NCI-H2196 (cell line): ENCODE measurements around the gene NFE2L3.
"Not testable (repeated sequence)": the region's sequence is repeated elsewhere in the genome, so short reads cannot be mapped to it uniquely, and the experiment has no call there.

ENCODE experiments used
- DNase-seq: peaks from one replicate; lab custom pipeline; 2025; ENCODE audit not compliant: unreplicated experiment; lab: John Stamatoyannopoulos, UW

NFE2L3 gene

GRCh38 chr7:26167303-26167934 is 15.4 kb downstream of the NFE2L3 start:
- DNase-seq, result no peak

GRCh38 chr7:26168458-26169023 is 16.5 kb downstream of the NFE2L3 start:
- DNase-seq, result no peak

- no peak for DNase-seq
Measured at GRCh38 chr7:26169271-26169670, 17.3 kb downstream of the NFE2L3 start.

- no peak for DNase-seq
Measured at GRCh38 chr7:26170663-26171062, 18.7 kb downstream of the NFE2L3 start.

- no peak for DNase-seq
Measured at GRCh38 chr7:26171601-26172000, 19.6 kb downstream of the NFE2L3 start.

GRCh38 chr7:26172048-26172447 is 20.1 kb downstream of the NFE2L3 start:
- DNase-seq, result no peak

GRCh38 chr7:26175903-26176302 is 23.9 kb downstream of the NFE2L3 start:
- not testable (repeated sequence) for DNase-seq

GRCh38 chr7:26176696-26177095 is 24.7 kb downstream of the NFE2L3 start:
- not testable (repeated sequence) for DNase-seq

GRCh38 chr7:26177269-26177668 is 25.3 kb downstream of the NFE2L3 start:
- DNase-seq, result not testable (repeated sequence)

GRCh38 chr7:26178272-26178960 is 26.4 kb downstream of the NFE2L3 start:
- no peak for DNase-seq

GRCh38 chr7:26179422-26179821 is 27.4 kb downstream of the NFE2L3 start:
- DNase-seq, result no peak

GRCh38 chr7:26179826-26180497 is 28.0 kb downstream of the NFE2L3 start:
- no peak for DNase-seq

- DNase-seq, result no peak
Measured at GRCh38 chr7:26180792-26181198, 28.8 kb downstream of the NFE2L3 start.

- DNase-seq, result no peak
Measured at GRCh38 chr7:26181474-26182227, 29.7 kb downstream of the NFE2L3 start.

- no peak for DNase-seq
Measured at GRCh38 chr7:26182283-26182682, 30.3 kb downstream of the NFE2L3 start.

GRCh38 chr7:26182706-26183105 is 30.7 kb downstream of the NFE2L3 start:
- no peak for DNase-seq

GRCh38 chr7:26183545-26184280 is 31.7 kb downstream of the NFE2L3 start:
- no peak for DNase-seq

- DNase-seq, result not testable (repeated sequence)
Measured at GRCh38 chr7:26184281-26185101, 32.5 kb downstream of the NFE2L3 start.

GRCh38 chr7:26185131-26185843 is 33.3 kb downstream of the NFE2L3 start:
- no peak for DNase-seq
